GM21529 (cell line): ENCODE measurements around the gene TEKT2.

Experiments
- ATAC-seq: cut with Tn5 transposase; IDR thresholded peaks from one replicate; pipeline ENCODE4 v1.9.1; 2021; ENCODE audit not compliant: unreplicated experiment

The TEKT2 gene

GRCh38 chr1:36100376-36100775 lies 16.5 kb downstream of the TEKT2 start:
- ATAC-seq, result no peak

DNA sequence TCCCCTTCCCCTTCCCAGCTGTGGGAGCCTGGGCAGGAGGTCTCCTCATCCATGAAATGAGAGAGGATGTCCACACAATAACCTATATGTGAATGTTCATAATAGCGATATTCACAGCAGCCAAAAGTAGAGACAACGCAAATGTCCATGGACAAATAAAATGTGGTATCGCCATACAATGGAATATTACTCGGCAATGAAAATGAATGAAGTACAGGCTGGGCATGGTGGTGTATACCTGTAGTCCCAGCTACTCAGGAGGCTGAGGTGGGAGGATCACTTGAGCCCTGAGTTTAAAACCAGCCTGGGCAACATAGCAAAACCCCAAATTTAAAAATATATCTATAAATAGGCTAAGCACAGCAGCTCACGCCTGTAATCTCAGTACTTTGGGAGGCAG lies 17.7 kb downstream of the TEKT2 start:
- ATAC-seq, result no peak

DNA sequence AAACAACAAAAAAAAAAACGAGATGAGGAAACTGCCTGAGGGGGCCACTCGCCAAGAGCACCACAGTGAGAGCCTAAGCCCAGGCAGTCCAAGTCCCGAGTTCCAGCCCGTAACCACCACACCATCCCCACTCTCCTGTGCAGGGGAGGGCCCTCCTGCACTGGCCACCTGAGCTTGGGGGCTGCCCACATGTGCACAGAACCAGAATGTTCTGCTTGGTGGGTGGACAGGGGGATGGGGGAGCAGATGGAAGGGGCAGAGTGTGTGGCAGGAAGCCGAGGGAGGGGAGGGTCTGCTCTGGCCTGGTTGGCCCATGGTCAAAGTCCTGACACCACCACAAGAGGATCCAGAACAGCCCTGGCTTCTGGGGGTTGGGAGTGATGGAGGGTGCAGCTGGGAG lies 22.4 kb downstream of the TEKT2 start:
- no peak for ATAC-seq

GRCh38 chr1:36107394-36107793 lies 23.5 kb downstream of the TEKT2 start:
- no peak for ATAC-seq

GRCh38 chr1:36108314-36108713 lies 24.4 kb downstream of the TEKT2 start:
- ATAC-seq, result no peak

- no peak for ATAC-seq
These were observed 25.3 kb downstream of the TEKT2 start for GRCh38 chr1:36109041-36109679.

DNA sequence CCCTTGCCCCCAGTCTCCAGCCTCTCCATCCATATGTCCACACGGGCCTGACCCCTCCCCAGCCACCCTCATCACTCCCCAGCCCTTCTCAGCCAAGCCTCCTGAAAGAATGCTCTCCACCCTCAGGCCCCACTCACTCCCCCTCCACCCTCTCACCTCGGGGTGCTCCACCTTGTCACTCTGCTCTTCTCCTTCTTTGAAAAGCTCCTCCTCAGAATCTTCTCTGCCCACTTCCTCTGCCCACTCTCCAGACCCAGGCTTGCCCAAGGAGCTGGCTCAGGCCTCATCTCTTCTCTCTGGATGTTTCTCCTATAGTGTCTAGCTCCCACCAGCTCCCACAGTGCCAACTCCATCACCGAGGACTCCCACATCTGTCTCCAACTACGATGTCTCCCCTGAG lies 27.3 kb downstream of the TEKT2 start:
- no peak for ATAC-seq

DNA sequence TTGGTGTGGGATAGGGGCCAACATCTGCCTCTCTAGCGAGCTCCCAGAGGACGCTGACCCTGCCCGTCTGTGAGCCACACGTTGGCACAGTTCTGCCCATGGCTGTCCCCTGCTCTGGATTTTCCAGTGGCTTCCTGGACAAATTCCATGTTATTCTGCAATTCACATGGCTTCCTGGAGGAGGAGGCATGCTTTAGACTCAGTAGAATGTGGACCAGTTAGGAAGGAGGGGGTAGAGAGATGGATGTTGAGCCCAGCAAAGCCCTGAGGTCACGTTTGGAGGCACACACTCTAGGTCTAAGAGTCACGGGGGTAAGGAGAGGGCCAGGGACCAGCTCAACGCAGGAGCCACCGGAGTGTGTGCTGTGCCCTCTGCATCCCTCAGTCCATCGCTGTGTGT lies 28.9 kb downstream of the TEKT2 start:
- ATAC-seq, result no peak

DNA sequence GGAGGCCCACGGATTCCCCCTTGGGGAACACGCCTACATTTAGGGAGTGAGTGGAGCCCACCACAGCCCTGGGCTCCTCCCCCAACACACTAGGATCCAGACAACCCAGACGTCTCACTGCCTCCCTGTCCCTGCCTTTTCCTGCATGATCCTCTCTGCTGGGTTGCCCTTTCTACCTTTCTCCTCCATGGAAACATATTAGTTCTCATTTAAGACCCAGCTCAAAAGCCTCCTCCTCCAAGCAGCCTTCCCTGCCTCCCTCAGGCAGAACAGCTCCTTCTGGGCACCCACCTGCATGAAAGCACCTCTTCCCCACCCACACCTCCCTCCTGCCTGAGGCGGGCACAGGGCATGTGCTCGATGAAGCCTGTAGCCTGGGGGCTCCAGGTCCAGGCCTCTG lies 30.5 kb downstream of the TEKT2 start:
- no peak for ATAC-seq

GRCh38 chr1:36115200-36115669 lies 31.3 kb downstream of the TEKT2 start:
- no peak for ATAC-seq

- ATAC-seq, result no peak
These were observed 32.0 kb downstream of the TEKT2 start for GRCh38 chr1:36115931-36116330.

DNA sequence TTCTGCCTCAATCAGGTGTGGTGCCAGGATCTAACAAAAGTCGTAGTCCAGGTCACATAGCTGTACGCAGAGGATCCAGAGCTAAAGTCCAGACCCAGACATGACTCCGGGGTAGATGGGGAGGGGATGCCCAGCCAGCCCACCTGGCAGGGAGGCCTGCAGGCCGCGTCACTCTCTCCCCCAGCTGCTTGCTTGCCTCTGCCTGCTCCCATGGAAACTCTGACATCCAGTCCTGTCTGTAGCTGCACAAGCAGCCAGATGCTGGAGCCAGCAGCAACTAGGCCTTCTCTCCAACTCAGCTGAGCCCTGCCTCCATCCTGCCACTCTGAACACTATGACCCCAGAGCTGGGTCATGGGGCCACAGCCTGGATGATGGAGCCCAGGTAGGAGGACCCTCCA lies 33.0 kb downstream of the TEKT2 start:
- no peak for ATAC-seq

- ATAC-seq, result no peak
These were observed 34.7 kb downstream of the TEKT2 start for GRCh38 chr1:36118447-36119204.

DNA sequence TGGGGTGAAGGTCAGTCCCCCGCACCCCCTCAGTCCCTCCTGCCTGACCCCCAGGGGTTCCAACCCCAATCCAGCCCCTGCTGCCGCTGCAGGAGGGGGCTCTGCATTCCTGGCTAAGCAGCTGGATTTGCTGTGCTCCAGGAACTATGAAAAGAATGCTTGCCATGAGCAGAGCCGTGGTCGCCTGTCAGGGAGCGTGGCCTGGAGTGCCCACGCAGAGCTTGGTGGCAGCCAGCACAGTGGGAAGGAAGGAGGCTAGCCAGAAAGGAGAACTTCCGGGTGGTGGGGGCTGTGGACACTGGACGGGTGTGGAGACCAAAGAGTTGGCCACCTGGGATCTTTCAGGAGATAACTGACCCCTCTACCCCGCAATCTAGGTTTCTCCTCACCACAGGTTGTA lies 35.6 kb downstream of the TEKT2 start:
- ATAC-seq, result no peak

- ATAC-seq, result no peak
These were observed 38.5 kb downstream of the TEKT2 start for GRCh38 chr1:36122062-36123030.

DNA sequence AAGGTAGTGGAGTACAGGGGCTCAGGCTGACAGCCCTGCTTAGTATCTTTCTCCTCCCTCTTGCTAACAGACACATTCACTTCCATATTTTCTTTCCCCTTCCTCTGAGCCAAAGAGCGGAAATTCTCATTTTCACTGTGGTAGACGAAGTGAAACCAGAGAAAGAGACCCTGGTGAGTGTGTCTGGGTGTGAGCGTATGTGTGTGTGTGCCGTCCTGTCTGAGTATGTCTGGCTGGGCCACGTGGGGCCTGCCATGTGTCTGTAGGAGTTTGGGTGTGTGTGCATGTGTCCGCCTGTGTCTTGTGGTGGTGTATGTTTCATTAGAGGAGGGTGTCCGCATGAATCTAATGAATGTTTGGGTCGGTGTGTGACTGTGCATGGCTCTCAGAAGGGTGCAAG lies 39.5 kb downstream of the TEKT2 start:
- ATAC-seq, result no peak

DNA sequence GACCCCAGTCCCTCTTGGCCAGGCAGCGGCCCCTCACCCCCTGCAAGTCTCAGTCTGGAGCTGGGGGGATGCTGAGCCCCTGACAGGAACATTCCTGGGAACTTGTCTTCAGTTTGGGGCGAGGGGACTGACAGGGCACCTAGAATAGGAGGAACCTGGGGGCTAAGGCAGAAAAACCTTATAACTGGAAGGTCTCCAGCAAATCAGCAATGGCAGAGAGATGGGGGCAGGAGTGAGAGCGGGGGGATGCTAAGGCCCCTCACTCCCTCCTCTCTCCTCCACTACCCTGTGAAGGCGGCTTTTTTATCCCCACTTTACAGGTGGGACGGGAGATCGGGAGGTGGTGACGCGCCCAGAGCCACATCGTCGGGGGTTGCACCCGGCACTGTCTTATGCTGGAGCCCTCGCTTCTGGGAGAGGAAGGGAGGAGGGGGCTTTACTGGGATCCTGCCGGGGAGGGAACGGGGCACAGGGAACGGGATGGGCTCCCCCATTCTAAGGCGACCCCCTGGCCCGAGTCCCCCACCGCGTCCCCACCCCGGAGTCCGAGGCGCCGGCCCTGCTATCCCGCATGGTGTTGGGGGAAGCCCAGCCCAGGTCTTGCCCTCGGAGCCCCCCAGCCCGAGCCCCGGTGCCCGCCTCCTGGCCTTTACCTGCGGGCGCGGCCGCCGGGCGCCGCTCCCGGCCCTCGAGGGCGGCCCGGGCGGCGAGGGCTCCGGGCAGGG lies 40.7 kb downstream of the TEKT2 start:
- no peak for ATAC-seq

- no peak for ATAC-seq
These were observed 41.5 kb downstream of the TEKT2 start, which contains the start of gene COL8A2 for GRCh38 chr1:36125129-36125991. TSS of gene COL8A2 (minus strand) at chr1:36125222. CDS start at chr1:36100242, 24,980 bp downstream.

DNA sequence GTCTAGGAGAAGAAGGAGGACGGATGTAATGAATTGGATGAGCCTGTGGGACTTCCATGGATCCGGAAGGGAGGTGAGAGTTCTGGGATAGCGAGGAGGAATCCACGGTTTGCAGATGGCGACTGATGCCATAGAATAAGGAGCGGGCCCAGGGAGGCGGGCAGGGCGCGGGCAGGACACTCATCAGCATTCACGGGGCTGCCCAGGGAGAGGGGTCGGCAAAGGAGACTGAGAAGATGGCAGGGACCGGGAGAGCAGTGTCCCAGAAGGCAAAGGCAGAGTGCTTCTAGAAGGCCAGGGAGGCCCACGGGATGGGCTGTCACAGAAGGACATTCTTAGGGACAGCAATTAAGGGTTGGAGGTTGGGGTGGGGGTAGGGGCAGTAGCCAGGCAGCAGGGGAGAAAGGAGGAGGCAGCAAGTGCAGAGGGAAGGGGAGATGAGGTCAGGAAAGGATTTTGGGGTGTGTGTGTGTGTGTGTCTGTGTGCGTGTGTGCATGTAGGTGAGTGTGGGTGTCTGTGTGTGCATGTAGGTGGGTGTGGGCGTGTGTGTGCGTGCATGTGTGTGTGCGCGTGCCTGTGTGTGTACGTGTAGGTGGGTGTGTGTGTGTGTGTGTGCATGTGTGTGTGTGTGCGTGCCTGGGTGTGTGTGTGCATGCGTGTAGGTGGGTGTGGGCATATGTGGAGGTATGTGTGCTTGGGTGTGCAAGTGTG lies 42.3 kb downstream of the TEKT2 start:
- no peak for ATAC-seq
